ENCODE measurements around the gene ARL2BP. TPM values are rescaled to one million over a fixed set of nuclear protein-coding genes. Genes with fewer than 3 reads are reported as not detected.

The ARL2BP gene
- total RNA-seq, 1 donor from 2014 or later = 59.2 TPM

- no peak for DNase-seq (ENCODE audit: low spot score)
Measured at GRCh38 chr16:57235128-57236021, 9.7 kb upstream of the ARL2BP start.

- peak; percentile 90 for DNase-seq (ENCODE audit: low spot score)
Measured at GRCh38 chr16:57236022-57236350, 9.1 kb upstream of the ARL2BP start.

DNA sequence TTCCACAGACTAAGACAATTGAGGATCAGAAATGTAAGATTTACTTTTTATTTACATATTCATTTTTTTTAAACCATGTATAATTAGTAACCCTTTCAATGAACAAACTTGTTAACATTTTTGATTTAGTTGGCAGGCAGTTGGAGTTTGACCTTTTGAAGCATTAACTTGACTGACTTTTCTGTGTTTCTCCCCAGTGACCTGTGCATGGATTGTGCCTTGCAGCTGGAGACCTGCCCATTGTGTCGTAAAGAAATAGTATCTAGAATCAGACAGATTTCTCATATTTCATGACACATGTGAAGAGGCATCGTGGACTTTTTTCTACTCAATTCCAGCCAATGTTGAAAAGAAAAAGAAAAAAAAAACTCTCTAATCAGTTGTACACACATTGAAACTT lies 6.4 kb upstream of the ARL2BP start:
- DNase-seq (ENCODE audit: low spot score) = no peak

DNA sequence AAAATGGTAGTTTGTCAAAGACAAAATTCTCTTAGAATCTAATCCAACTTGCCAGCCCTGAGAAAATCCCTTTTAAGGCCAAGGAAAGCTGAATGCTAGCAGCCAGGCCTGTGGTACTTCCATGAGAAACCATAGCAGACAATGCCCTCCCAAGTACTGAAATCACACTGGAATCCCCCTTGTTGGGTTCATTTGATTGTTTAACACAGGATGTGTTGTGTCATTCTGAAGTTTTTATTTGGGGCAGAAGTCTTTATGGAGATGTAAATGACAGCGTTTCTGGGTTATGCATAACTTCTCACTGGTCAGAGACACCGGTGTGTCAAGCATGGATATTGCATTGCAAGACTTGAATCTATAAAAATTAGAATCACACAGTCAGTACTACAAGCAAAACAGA lies 6.0 kb upstream of the ARL2BP start:
- DNase-seq (ENCODE audit: low spot score) = no peak

DNA sequence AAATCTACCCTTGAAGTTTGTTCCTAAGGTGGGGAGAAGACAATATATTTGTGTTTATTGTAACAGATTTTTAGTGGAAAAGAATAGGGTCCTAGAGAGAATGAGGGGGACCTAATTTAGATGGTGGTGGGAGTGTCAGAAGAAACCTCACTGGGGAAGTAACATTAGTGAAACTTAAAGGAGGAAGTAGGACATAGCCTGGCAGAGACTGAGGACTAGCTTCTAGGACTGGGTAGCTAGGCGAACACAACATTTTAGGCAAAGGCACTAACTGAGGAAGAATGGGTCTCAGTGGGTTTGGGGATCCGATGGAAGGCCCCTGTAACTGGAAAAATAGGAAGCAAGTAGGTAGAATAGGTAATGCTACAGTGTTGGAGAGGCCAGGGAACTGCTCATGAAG lies 4.2 kb upstream of the ARL2BP start:
- no peak for DNase-seq (ENCODE audit: low spot score)

GRCh38 chr16:57242650-57243049 lies 2.4 kb upstream of the ARL2BP start:
- no peak for DNase-seq (ENCODE audit: low spot score)

DNA sequence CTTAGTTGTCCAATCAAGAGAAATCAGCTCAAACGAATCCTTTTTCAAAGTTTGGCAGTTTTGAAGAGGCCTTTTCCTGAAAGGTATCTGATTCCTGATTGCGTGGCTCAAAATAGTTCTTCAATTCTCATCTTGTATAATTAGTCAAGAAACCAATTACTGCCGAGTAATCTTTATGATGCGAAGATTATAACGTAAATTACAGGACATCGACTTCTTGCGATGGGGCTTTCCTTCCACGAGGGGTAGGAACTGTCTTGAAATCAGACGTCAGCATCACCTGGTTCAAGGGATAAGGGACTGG lies 644 bp upstream of the ARL2BP start:
- DNase-seq (ENCODE audit: low spot score) = no peak

GRCh38 chr16:57245472-57246113 lies 534 bp downstream of the ARL2BP start:
- DNase-seq (ENCODE audit: low spot score) = no peak

GRCh38 chr16:57251352-57251751 lies 6.3 kb downstream of the ARL2BP start:
- no peak for DNase-seq (ENCODE audit: low spot score)

GRCh38 chr16:57252148-57252721 lies 7.2 kb downstream of the ARL2BP start:
- no peak for DNase-seq (ENCODE audit: low spot score)

- no peak for DNase-seq (ENCODE audit: low spot score)
Measured at GRCh38 chr16:57253466-57253865, 8.4 kb downstream of the ARL2BP start.

GRCh38 chr16:57255686-57256415 lies 10.8 kb downstream of the ARL2BP start:
- DNase-seq (ENCODE audit: low spot score) = no peak

- DNase-seq (ENCODE audit: low spot score) = no peak
Measured at GRCh38 chr16:57256601-57257395, 11.7 kb downstream of the ARL2BP start.

DNA sequence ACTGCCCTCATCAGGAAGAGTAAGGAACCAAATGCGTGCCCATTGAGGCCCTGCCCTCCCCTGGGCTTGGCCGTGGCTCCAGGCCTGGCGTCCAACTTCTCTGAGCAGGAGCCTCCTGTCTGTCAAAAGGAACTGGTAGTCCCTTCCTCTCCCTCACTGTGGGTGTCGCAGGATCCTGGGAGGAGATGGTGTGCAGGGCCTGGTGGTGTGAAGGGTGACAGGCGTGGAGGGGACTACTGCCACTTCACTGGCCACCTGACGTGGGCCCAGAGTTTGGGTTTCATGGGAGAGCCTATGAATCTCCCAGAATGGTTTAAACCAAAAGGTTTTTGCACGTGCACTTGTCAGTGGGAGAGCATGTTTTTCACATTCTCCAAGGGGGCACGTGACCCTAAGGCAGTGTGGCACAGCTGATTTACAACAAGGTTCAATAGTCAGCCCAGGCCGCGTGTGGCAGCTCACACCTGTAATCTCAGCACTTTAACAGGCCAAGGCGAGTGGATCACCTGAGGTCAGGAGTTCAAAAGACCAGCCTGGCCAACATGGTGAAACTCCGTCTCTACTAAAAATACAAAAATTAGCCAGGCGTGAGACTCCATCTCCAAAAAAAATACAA lies 12.5 kb downstream of the ARL2BP start:
- DNase-seq (ENCODE audit: low spot score) = no peak

DNA sequence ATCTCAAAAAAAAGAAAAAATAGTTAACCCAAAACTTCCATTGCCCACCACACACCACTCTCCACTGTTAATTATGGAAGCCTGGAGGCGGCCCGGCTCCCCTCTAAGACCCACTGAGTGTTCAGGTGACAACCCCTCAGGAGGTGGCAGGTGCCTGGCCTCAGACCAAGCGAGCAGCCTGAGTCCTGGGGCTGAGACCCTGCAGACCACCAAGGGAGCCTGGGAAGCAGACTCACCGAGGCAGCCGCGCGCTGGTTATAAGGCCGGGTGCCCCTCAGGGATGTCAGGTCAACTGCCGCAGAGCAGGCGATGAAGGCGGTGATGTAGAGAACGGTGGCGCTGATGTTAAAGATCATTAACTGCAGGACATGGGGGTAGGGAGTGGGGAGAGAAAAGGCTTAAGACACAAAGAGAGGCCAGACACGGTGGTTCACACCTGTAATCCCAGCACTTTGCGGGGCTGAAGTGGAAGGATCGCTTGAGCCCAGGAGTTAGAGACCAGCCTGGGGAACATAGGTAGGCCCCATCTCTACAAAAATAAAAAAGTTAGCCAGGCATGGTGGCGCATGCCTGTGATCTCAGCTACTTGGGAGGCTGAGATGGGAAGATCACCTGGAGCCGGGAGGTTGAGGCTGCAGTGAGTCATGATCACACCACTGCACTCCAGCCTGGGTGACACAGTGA lies 13.3 kb downstream of the ARL2BP start:
- no peak for DNase-seq (ENCODE audit: low spot score)

GRCh38 chr16:57258910-57259475 lies 13.9 kb downstream of the ARL2BP start:
- DNase-seq (ENCODE audit: low spot score) = no peak

DNA sequence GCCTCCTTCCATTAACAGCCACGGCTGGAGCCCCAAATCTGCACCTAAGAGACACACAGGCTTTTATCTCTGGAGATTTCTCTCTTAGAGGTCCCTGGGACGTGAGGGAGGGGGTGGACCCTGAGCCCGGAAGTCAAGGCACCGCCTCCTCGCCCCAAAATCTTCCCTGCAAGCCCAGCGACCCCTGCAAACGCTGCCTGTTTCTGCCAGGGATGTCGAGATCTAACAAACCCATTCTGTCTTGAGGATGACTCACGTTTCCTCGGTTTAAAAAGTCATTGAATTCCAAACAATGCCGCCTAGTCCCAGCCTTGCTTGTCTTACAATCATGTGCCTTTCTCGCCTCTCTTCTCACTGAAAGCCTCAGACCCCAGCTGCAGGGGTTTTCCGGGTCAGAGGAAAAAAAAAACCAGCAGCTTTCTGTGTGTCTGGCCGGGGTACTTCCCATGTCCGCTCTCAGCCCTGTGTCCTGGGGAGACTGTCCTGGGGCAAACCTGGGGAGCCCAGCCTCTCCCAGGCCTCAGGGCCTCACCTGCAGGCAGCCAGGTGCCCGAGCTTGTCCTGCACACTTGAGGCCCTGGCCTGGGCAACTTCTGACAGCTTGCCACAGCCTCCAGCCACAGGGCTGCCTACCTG lies 15.4 kb downstream of the ARL2BP start:
- peak; percentile 44 for DNase-seq (ENCODE audit: low spot score)

DNA sequence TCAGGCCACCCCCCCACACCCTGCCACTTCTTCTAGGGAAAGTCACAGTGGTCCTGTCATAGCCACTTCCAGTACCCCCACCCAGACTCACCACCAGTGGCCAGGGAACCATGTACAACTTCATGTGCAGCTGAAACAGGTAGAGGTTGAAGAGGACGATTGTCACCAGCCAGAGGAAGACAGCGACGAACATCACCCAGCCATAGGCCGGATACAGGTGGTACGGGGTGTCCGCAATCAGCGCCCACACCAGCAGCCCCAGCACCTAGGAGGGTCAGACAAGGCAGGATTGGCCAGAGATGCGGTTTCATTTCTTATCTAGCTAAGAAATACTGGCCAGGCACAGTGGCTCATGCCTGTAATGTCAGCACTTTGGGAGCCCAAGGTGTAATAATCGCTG lies 16.7 kb downstream of the ARL2BP start:
- no peak for DNase-seq (ENCODE audit: low spot score)

- no peak for DNase-seq (ENCODE audit: low spot score)
Measured at GRCh38 chr16:57262841-57263540, 17.9 kb downstream of the ARL2BP start.

Measured in umbilical cord (tissue), 2 donors.